HepG2 (cell line): ENCODE data around the gene SRF. TPM values are rescaled to one million over a fixed set of nuclear protein-coding genes. Genes with fewer than 3 reads are reported as not detected.

Experiments used
- ARNT2 ChIP-seq: sonication (generic); formaldehyde crosslinking; IDR thresholded peaks from 2 replicates; pipeline ENCODE4 v1.8.0; 2022; ENCODE audit warnings: mild to moderate bottlenecking, low read depth, missing genetic modification reagents, moderate library complexity
- BHLHE40 ChIP-seq: IDR thresholded peaks from 2 replicates; pipeline ENCODE4 v1.6.1; 2011; ENCODE audit warnings: low read length, improper control_type of control experiment
- DPF2 ChIP-seq: sonication (generic); formaldehyde crosslinking; IDR thresholded peaks from 2 replicates; pipeline ENCODE4 v1.4.0; 2020; ENCODE audit warnings: mild to moderate bottlenecking, low read depth, missing genetic modification reagents, borderline replicate concordance
- ETV6 ChIP-seq: sonication (generic); formaldehyde crosslinking; conservative IDR thresholded peaks from 2 replicates; pipeline ENCODE4 v1.4.0; 2020; ENCODE audit warnings: missing genetic modification reagents
- HIVEP1 ChIP-seq: sonication (generic); formaldehyde crosslinking; IDR thresholded peaks from 2 replicates; pipeline ENCODE4 v1.4.0; 2020; ENCODE audit warnings: mild to moderate bottlenecking, missing genetic modification reagents
- HMG20B ChIP-seq: conservative IDR thresholded peaks from 2 replicates; pipeline ENCODE4 v1.6.1; 2016; ENCODE audit warnings: missing genetic modification reagents, missing compliant biosample characterization
- HNF4A ChIP-seq: sonication (generic); formaldehyde crosslinking; IDR thresholded peaks from 2 replicates; pipeline ENCODE4 v1.4.0; 2020; ENCODE audit warnings: missing genetic modification reagents
- KLF11 ChIP-seq: IDR thresholded peaks from 2 replicates; pipeline ENCODE4 v1.6.1; 2016; ENCODE audit warnings: missing compliant biosample characterization
- LCORL ChIP-seq, 2 experiments: fragments of 450-650 bp in 1 of 2; sonication (generic) in 1 of 2; formaldehyde crosslinking in 1 of 2; IDR thresholded peaks; 2 replicates each; pipeline versions ENCODE4 v1.5.0 to v1.6.1; 2017 to 2020; ENCODE audit warnings: antibody characterized with exemption in 1 of 2, missing genetic modification reagents in 1 of 2
- MIXL1 ChIP-seq: IDR thresholded peaks from 2 replicates; pipeline ENCODE4 v1.6.1; 2016
- RFX1 ChIP-seq: fragments of 450-650 bp; IDR thresholded peaks from 2 replicates; pipeline ENCODE4 v1.6.1; 2017
- SAP130 ChIP-seq: IDR thresholded peaks from 2 replicates; pipeline ENCODE4 v1.6.1; 2016; ENCODE audit warnings: low read depth
- SOX5 ChIP-seq: IDR thresholded peaks from 2 replicates; pipeline ENCODE4 v1.6.1; 2016; ENCODE audit warnings: borderline replicate concordance
- ZC3H13 ChIP-seq: sonication (generic); formaldehyde crosslinking; IDR thresholded peaks from 2 replicates; pipeline ENCODE4 v1.8.1; 2023; ENCODE audit warnings: mild to moderate bottlenecking, missing genetic modification reagents, moderate library complexity
- ZNF160 ChIP-seq: sonication (generic); formaldehyde crosslinking; IDR thresholded peaks from 2 replicates; pipeline ENCODE4 v1.8.0; 2022; ENCODE audit warnings: mild to moderate bottlenecking, inconsistent platforms, missing genetic modification reagents
- ZNF547 ChIP-seq: sonication (generic); formaldehyde crosslinking; IDR thresholded peaks from 2 replicates; pipeline ENCODE4 v1.5.1; 2020; ENCODE audit warnings: mild to moderate bottlenecking, missing genetic modification reagents
- ZNF678 ChIP-seq: sonication (generic); formaldehyde crosslinking; IDR thresholded peaks from 2 replicates; pipeline ENCODE4 v1.4.0; 2020; ENCODE audit warnings: mild to moderate bottlenecking, missing genetic modification reagents
- ZSCAN31 ChIP-seq: sonication (generic); formaldehyde crosslinking; IDR thresholded peaks from 2 replicates; pipeline ENCODE4 v1.5.0; 2020; ENCODE audit warnings: low read depth, mild to moderate bottlenecking, missing genetic modification reagents
- polyA plus RNA-seq, 8 experiments: library from polyadenylated mRNA; depleted of rRNA in 3 of 8; stranded (reverse) in 7 of 8; unstranded in 1 of 8; fragments of >200 nt; fragmentation: Illumina TruSeq in 4 of 8; extraction: Trizol in 4 of 8; gene quantifications; 2 replicates each; pipeline versions ENCODE4 v1.2.1 to v1.2.3, GENCODE V29; 2011 to 2016; ENCODE audit warnings: low read depth in 4 of 8, missing spikeins in 1 of 8, mixed read lengths in 1 of 8; ENCODE audit not compliant: insufficient read depth in 1 of 8
- total RNA-seq, 5 experiments: library from RNA; depleted of rRNA; stranded (reverse); fragments of >200 nt; fragmentation: Illumina TruSeq; extraction: Trizol; gene quantifications; 2 replicates each; pipeline ENCODE4 v1.2.3, GENCODE V29; 2016; ENCODE audit warnings: low read depth in 1 of 5
- TF ChIP-seq, protein P1 (sequence below): sonication (generic); formaldehyde crosslinking; conservative IDR thresholded peaks from 2 replicates; pipeline ENCODE4 v1.8.0; 2022; ENCODE audit warnings: mild to moderate bottlenecking, moderate library complexity, missing genetic modification reagents
- TF ChIP-seq, protein P2 (sequence below): sonication (generic); formaldehyde crosslinking; IDR thresholded peaks from 2 replicates; pipeline ENCODE4 v1.9.0; 2022; ENCODE audit warnings: missing genetic modification reagents, mild to moderate bottlenecking, borderline replicate concordance
- TF ChIP-seq, protein P3 (sequence below): sonication (generic); formaldehyde crosslinking; conservative IDR thresholded peaks from 2 replicates; pipeline ENCODE4 v1.4.0; 2020; ENCODE audit warnings: missing genetic modification reagents

The SRF gene
- total and polyA plus RNA-seq, 2 of the 13 experiments (the other 11 are each of a cell fraction or from before 2014, with no cell fraction given): 25.5 to 44.1 TPM

DNA sequence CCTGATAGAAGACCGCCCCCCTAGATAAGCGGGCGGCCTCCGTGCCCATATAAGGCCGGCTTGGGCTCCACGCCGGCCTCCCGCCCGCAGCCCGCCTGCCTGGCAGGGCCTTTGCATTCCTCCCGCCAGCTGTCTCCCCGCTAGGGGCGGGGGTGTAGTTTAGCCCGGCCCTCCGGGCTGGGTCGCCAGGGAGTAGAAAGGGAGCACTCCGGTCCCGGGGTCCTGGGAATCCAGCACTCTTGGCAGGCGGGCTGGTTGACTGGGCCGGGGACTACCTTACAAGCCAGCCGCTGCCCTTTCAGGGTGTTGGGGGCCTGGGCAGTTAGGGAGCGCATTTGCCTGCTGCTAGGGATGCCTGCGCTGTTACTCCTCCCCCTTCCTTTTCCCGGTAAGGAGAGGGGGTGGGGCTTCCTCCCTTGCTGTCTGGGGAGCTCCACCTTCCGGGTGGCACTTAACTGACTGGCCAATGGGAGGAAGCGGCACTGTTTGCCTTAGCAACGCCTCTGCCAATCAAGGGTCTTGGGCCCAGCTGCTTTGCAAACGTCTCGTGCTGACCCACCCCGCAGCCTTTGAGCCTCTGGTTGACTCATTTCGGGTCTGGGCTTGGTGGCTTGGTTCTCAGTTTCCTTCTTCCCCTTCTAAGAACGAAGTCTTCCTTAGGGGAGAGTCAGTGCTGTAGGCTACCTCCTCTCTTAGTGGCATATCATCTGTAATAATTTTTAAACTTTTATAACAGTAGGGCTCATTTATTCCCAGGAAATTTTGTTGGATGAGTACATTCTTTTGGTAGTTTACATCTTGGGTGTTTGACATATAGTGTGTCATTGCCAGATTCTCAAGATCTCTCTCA, 3.4 kb downstream of the SRF start (continued):
- no peak for TF ChIP-seq KLF11
- TF ChIP-seq ZC3H13 (CRISPR knock-in tag): no peak
- no peak for TF ChIP-seq DPF2 (CRISPR knock-in tag)
- TF ChIP-seq SAP130 (CRISPR knock-in tag): peak; percentile 96
- TF ChIP-seq, protein P1, sequence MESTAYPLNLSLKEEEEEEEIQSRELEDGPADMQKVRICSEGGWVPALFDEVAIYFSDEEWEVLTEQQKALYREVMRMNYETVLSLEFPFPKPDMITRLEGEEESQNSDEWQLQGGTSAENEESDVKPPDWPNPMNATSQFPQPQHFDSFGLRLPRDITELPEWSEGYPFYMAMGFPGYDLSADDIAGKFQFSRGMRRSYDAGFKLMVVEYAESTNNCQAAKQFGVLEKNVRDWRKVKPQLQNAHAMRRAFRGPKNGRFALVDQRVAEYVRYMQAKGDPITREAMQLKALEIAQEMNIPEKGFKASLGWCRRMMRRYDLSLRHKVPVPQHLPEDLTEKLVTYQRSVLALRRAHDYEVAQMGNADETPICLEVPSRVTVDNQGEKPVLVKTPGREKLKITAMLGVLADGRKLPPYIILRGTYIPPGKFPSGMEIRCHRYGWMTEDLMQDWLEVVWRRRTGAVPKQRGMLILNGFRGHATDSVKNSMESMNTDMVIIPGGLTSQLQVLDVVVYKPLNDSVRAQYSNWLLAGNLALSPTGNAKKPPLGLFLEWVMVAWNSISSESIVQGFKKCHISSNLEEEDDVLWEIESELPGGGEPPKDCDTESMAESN (CRISPR knock-in tag): 0 out of 2 replicates have a peak, but pooled peaks have one; percentile 54
- no peak for TF ChIP-seq ZNF160 (CRISPR knock-in tag)
- TF ChIP-seq, protein P2, sequence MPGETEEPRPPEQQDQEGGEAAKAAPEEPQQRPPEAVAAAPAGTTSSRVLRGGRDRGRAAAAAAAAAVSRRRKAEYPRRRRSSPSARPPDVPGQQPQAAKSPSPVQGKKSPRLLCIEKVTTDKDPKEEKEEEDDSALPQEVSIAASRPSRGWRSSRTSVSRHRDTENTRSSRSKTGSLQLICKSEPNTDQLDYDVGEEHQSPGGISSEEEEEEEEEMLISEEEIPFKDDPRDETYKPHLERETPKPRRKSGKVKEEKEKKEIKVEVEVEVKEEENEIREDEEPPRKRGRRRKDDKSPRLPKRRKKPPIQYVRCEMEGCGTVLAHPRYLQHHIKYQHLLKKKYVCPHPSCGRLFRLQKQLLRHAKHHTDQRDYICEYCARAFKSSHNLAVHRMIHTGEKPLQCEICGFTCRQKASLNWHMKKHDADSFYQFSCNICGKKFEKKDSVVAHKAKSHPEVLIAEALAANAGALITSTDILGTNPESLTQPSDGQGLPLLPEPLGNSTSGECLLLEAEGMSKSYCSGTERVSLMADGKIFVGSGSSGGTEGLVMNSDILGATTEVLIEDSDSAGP (CRISPR knock-in tag): peak; percentile 87; the same call in 1 of the 2 replicates
- no peak for TF ChIP-seq MIXL1 (CRISPR knock-in tag)
- TF ChIP-seq ZNF678: no peak; the same call in 1 of the 2 replicates
- TF ChIP-seq LCORL (IDR thresholded peaks at IDR 0.05): no peak
- peak; percentile 79 for TF ChIP-seq LCORL (CRISPR knock-in tag; IDR thresholded peaks at IDR 0.05)
- TF ChIP-seq RFX1: peak; percentile 98
- TF ChIP-seq ETV6: 0 out of 2 replicates have a peak, but pooled peaks have one; percentile 44
- TF ChIP-seq ZNF547 (CRISPR knock-in tag): peak; percentile 76
- no peak; the same call in 1 of the 2 replicates for TF ChIP-seq HNF4A (CRISPR knock-in tag)
- peak; percentile 74; the same call in 1 of the 2 replicates for TF ChIP-seq HIVEP1 (CRISPR knock-in tag)
- TF ChIP-seq ZSCAN31 (CRISPR knock-in tag): 0 out of 2 replicates have a peak, but pooled peaks have one; percentile 41
- TF ChIP-seq BHLHE40: peak; percentile 98
- TF ChIP-seq SOX5: peak; percentile 38; the same call in 1 of the 2 replicates
- TF ChIP-seq ARNT2: peak; percentile 41; the same call in 1 of the 2 replicates
- 0 out of 2 replicates have a peak, but pooled peaks have one; percentile 30 for TF ChIP-seq HMG20B (CRISPR knock-in tag)
- TF ChIP-seq, protein P3, sequence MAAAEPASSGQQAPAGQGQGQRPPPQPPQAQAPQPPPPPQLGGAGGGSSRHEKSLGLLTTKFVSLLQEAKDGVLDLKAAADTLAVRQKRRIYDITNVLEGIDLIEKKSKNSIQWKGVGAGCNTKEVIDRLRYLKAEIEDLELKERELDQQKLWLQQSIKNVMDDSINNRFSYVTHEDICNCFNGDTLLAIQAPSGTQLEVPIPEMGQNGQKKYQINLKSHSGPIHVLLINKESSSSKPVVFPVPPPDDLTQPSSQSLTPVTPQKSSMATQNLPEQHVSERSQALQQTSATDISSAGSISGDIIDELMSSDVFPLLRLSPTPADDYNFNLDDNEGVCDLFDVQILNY (CRISPR knock-in tag): peak; percentile 73; the same call in 1 of the 2 replicates
